Lung (tissue), 12 donors: ENCODE measurements around the gene VAV1. TPM values are rescaled to one million over a fixed set of nuclear protein-coding genes. Genes with fewer than 3 reads are reported as not detected.
"Not testable (repeated sequence)": the region's sequence is repeated elsewhere in the genome, so short reads cannot be mapped to it uniquely, and the experiment has no call there.

Source experiments
- ATAC-seq: fragments of 200-7000 bp; cut with Tn5 transposase; one replicate; pipeline ENCODE4 v1.9.1; 2020; ENCODE audit warnings: moderate number of reproducible peaks; ENCODE audit not compliant: insufficient read depth, low FRiP score
- DNase-seq, 3 donors: peaks; one replicate each; pipeline ENCODE4 v3.0.0-alpha.2; 2013 to 2017
- H3K27ac ChIP-seq, 2 donors: one replicate each; pipeline ENCODE4 v1.5.1; 2013; ENCODE audit warnings: mild to moderate bottlenecking in 2 of 2, moderate library complexity in 2 of 2, control low read depth in 1 of 2, inconsistent platforms in 1 of 2, low read depth in 1 of 2, low read length in 1 of 2
- H3K27me3 ChIP-seq, 3 donors: one replicate each; pipeline ENCODE4 v1.5.1; 2013; ENCODE audit warnings: low read length in 2 of 3; ENCODE audit not compliant: control insufficient read depth in 3 of 3, insufficient read depth in 3 of 3
- H3K36me3 ChIP-seq, 4 donors: one replicate each; pipeline ENCODE4 v1.5.1; 2013; ENCODE audit warnings: low read length in 4 of 4, mild to moderate bottlenecking in 1 of 4, moderate library complexity in 1 of 4; ENCODE audit not compliant: control insufficient read depth in 4 of 4, insufficient read depth in 4 of 4
- H3K4me1 ChIP-seq, 5 donors: one replicate each; pipeline ENCODE4 v1.5.1; 2013; ENCODE audit warnings: low read length in 5 of 5, mild to moderate bottlenecking in 2 of 5, moderate library complexity in 1 of 5; ENCODE audit not compliant: control insufficient read depth in 5 of 5, insufficient read depth in 5 of 5
- H3K4me3 ChIP-seq: one replicate; pipeline ENCODE4 v1.5.1; 2013; ENCODE audit warnings: mild to moderate bottlenecking, control low read depth, moderate library complexity
- H3K9ac ChIP-seq, 2 donors: one replicate each; pipeline ENCODE4 v1.5.1; 2013; ENCODE audit warnings: low read length in 2 of 2, control low read depth in 1 of 2; ENCODE audit not compliant: insufficient read depth in 1 of 2
- H3K9me3 ChIP-seq, 4 donors: one replicate each; pipeline ENCODE4 v1.5.1; 2013; ENCODE audit warnings: low read length in 3 of 4, mild to moderate bottlenecking in 1 of 4, moderate library complexity in 1 of 4; ENCODE audit not compliant: control insufficient read depth in 4 of 4, insufficient read depth in 3 of 4
- WGBS, 2 donors: extraction: QIAGEN DNeasy Blood & Tissue Kit; methylation state at CpG; one replicate each; pipeline ENCODE4 v1.1.7; 2013; 5-methylcytosine and 5-hydroxymethylcytosine counted together
- polyA plus RNA-seq, 2 donors: library from polyadenylated mRNA; stranded (reverse); fragments of 200-250 nt; gene quantifications; one replicate each; pipeline ENCODE4 v1.2.1, GENCODE V29; 2013
- total RNA-seq, 2 donors: library from RNA; depleted of rRNA in 1 of 2; stranded (reverse); fragments of >200 nt in 1 of 2; gene quantifications; one replicate each; pipeline ENCODE4 v1.2.1, GENCODE V29; 2014 to 2021
- TF ChIP-seq, protein P1 (sequence below): IDR thresholded peaks from 2 replicates; pipeline ENCODE4 v1.5.1; 2012; ENCODE audit warnings: mild to moderate bottlenecking; ENCODE audit errors: control extremely low read depth, extremely low read depth
- donor health status: control.
- donor health status: control.
- donor health status: Bipolar disorder and iron deficiency.
- donor health status: healthy.
- donor health status: DM: yes; HTN: yes; CAD: no.

VAV1 gene
- total and polyA plus RNA-seq, 4 donors, result 8.7 to 60.8 (median 21.9) TPM

DNA sequence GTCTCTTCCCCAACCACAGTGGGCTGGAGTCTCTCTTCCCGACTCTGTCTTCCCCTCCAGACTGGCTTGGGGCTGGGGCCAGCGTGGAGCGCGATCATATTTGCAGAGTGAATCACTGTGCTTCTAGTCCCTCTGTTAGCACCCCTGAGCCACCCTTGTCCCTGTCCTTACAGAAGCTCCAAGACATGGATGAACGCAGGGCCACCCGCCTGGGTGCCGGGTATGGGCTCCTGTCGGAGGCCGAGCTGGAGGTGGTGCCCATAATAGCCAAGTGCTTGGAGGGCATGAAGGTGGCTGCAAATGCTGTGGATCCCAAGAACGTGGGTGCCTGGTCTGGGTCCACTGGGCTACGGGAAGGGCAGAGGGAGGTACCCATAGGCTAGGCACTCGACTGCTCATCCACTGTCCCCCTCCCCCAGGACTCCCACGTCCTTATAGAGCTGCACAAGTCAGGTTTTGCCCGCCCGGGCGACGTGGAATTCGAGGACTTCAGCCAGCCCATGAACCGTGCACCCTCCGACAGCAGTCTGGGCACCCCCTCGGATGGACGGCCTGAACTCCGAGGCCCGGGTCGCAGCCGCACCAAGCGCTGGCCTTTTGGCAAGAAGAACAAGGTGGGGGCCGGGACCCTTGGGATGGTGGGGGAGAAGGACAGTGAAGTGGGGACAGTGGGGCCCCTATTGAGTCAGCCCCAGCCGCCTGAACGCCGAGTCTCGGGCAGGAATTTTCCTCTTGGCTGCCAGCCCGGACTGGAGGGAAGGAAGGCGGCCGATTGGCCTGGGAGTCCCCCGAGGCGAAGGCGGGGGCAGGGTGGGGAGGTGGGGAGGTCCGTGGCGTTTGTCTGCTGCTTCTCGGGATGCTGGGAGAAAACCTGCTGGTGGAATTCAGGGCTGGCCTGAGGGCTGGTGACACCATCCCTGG is 27.9 kb upstream of the VAV1 start:
- peak overlapping the region; percentile 81 for H3K27ac ChIP-seq
- TF ChIP-seq, protein P1, sequence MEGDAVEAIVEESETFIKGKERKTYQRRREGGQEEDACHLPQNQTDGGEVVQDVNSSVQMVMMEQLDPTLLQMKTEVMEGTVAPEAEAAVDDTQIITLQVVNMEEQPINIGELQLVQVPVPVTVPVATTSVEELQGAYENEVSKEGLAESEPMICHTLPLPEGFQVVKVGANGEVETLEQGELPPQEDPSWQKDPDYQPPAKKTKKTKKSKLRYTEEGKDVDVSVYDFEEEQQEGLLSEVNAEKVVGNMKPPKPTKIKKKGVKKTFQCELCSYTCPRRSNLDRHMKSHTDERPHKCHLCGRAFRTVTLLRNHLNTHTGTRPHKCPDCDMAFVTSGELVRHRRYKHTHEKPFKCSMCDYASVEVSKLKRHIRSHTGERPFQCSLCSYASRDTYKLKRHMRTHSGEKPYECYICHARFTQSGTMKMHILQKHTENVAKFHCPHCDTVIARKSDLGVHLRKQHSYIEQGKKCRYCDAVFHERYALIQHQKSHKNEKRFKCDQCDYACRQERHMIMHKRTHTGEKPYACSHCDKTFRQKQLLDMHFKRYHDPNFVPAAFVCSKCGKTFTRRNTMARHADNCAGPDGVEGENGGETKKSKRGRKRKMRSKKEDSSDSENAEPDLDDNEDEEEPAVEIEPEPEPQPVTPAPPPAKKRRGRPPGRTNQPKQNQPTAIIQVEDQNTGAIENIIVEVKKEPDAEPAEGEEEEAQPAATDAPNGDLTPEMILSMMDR, result no peak
- peak overlapping the region in 1 of 2 donors; percentile 28 for H3K9ac ChIP-seq
- H3K36me3 ChIP-seq, result peaks cover 21 to 48% (median 34%) of the 10 kb centered on the region in 4 donors
- WGBS, 2 donors, result 35 to 59% methylated on average over 40 to 41 of the region's 41 CpGs
- ATAC-seq (peak; percentile 62), DNase-seq (peak; percentile 94 to 98 (median 96))
- no peaks in the 10 kb centered on the region for H3K9me3 ChIP-seq
- no peak overlapping the region for H3K4me3 ChIP-seq
- H3K27me3 ChIP-seq, result no peaks in the 10 kb centered on the region
- H3K4me1 ChIP-seq, result peaks cover 0 to 48% (median 26%) of the 10 kb centered on the region in 5 donors

DNA sequence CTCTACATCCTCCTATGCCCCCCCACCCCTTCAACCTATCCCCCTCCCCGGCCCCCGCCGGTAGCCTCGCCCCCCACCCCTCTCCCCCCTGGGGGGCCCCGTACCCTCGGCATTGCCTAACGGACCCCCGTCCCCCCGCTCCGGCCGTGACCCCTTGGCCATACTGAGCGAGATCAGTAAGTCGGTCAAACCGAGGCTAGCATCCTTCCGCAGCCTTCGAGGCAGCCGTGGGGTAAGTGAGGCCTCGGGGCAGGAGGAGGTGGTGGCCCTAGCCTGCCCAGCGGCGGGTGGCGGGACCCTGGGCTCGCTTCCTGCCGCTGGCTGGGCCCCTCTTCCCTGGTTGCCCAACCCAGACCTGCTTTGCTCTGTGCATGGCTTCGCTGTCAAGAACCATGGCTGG is 26.5 kb upstream of the VAV1 start:
- H3K27me3 ChIP-seq, result no peaks in the 10 kb centered on the region
- H3K36me3 ChIP-seq, result peaks cover 29 to 52% (median 40%) of the 10 kb centered on the region in 4 donors
- H3K4me3 ChIP-seq, result no peak overlapping the region
- DNase-seq, result no peak
- peaks cover 0 to 50% (median 26%) of the 10 kb centered on the region in 5 donors for H3K4me1 ChIP-seq
- no peak for ATAC-seq
- no peak overlapping the region for H3K9ac ChIP-seq
- no peaks in the 10 kb centered on the region for H3K9me3 ChIP-seq
- 89 to 94% methylated on average over 21 to 24 of the region's 24 CpGs for WGBS, 2 donors
- no peak overlapping the region for H3K27ac ChIP-seq
- TF ChIP-seq, protein P1, result no peak

DNA sequence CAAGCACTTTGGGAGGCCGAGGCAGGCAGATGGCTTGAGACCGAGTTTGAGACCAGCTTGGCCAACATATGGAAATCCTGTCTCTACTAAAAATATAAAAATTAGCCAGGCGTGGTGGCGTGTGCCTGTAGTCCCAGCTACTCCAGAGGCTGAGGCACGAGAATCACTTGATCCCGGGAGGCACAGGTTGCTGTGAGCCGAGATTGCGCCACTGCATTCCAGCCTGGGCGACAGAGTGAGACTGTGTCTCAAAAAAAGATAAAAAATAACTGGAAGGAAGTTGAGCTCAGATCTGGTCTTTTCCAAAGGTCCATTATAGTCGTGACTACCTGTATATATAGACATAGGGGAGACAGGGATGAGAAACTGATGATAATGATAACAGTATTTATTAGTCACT is 24.0 kb upstream of the VAV1 start:
- whole genome bisulfite sequencing, 2 donors, result 71 to 85% methylated on average over 10 of the region's 10 CpGs
- not testable (repeated sequence) for H3K9ac ChIP-seq, ATAC-seq, H3K9me3 ChIP-seq, H3K4me3 ChIP-seq, H3K27me3 ChIP-seq, DNase-seq
- peak overlapping the region in 1 of 2 donors; percentile 44 for H3K27ac ChIP-seq
- peaks cover 0 to 33% (median 20%) of the 10 kb centered on the region in 5 donors for H3K4me1 ChIP-seq
- H3K36me3 ChIP-seq, result peaks cover 26 to 57% (median 47%) of the 10 kb centered on the region in 4 donors

DNA sequence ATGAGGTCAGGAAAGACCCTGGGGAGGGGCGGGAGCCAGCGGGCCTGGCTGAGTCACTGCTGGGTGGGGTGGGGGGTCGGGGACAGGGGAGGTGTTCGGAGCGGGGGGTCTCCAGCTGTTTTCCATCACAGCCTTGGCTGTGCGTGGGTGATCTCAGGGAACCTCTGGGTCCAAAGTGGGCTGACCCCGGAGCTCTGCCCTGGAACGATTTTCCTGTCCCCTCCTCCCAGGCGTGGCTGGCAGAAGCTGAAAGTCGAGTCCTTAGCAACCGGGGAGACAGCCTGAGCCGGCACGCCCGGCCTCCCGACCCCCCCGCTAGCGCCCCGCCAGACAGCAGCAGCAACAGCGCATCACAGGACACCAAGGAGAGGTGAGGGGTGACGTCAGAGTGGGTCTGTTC is 22.4 kb upstream of the VAV1 start:
- no peak for ATAC-seq
- H3K36me3 ChIP-seq, result peaks cover 23 to 51% (median 48%) of the 10 kb centered on the region in 4 donors
- WGBS, 2 donors, result 72 to 88% methylated on average over 19 to 20 of the region's 20 CpGs

More for the DNA sequence above, 22.4 kb upstream of the VAV1 start:
- H3K27ac ChIP-seq, result no peak overlapping the region
- no peaks in the 10 kb centered on the region for H3K9me3 ChIP-seq
- H3K9ac ChIP-seq, result no peak overlapping the region
- TF ChIP-seq, protein P1, result no peak
- H3K4me3 ChIP-seq, result no peak overlapping the region
- peaks cover 0 to 18% (median 10%) of the 10 kb centered on the region in 5 donors for H3K4me1 ChIP-seq
- DNase-seq, result peak; percentile 64 to 84 (median 75)
- H3K27me3 ChIP-seq, result no peaks in the 10 kb centered on the region
